ENCODE results near the gene CD80. TPM values are rescaled to one million over a fixed set of nuclear protein-coding genes. Genes with fewer than 3 reads are reported as not detected.

The CD80 gene
- total and polyA plus RNA-seq, 2 of the 8 experiments (the other 6 are each of a cell fraction or from before 2014, with no cell fraction given), result 0.11 TPM; not detected in 1

GRCh38 chr3:119599558-119600174, 40.3 kb upstream of the CD80 start:
- DNase-seq (ENCODE audit: low read depth in 1 of 2, low spot score in 2 of 2) (no peak), FAIRE-seq (no peak)
- WGBS, 2 experiments (ENCODE audit: extremely low coverage in 1 of 2, insufficient coverage in 1 of 2, insufficient read length in 1 of 2, insufficient replicate concordance in 2 of 2, low coverage in 1 of 2, low lambda C conversion rate in 2 of 2, missing lambda C conversion rate in 1 of 2), result 89% methylated on average over 6 of the region's 6 CpGs; no CpG with 5 or more reads in 1 of the 2 experiments
- Histone ChIP-seq H2BK120ac (replicated peaks; ENCODE audit: low read depth, low read length) (no peak overlapping the region), H3K27me3 (replicated peaks in 1 of 4; ENCODE audit: control insufficient read depth in 3 of 4, extremely low read depth in 1 of 4, insufficient read depth in 3 of 4, low read length in 3 of 4) (no peaks in the 10 kb centered on the region), H3K4me2 (ENCODE audit: insufficient read depth in 1 of 2, low read depth in 2 of 2, low read length in 2 of 2) (no peak overlapping the region), H3K36me3 (ENCODE audit: control insufficient read depth in 2 of 4, insufficient read depth in 4 of 4, low read length in 3 of 4) (no peaks in the 10 kb centered on the region), H4K5ac (ENCODE audit: insufficient read length, low read depth, low read length) (no peak overlapping the region), H3K79me1 (ENCODE audit: low read depth, low read length) (no peaks in the 10 kb centered on the region), H3K27ac (ENCODE audit: low read depth, low read length) (no peak overlapping the region), H4K91ac (replicated peaks; ENCODE audit: insufficient read length, low read length) (no peak overlapping the region), H4K20me1 (replicated peaks in 1 of 2; ENCODE audit: control insufficient read depth in 1 of 2, insufficient read depth in 2 of 2, low read length in 2 of 2) (no peaks in the 10 kb centered on the region), H4K8ac (ENCODE audit: extremely low read depth, insufficient read depth, low read length) (no peak overlapping the region), H3K23me2 (ENCODE audit: low read depth, low read length) (no peaks in the 10 kb centered on the region; the same call in 1 of the 2 replicates), H2BK20ac (ENCODE audit: low read length) (no peak overlapping the region), H2BK5ac (ENCODE audit: low read depth, low read length) (no peak overlapping the region), H2BK12ac (ENCODE audit: low read depth, low read length) (no peak overlapping the region), H3K23ac (ENCODE audit: insufficient read length) (no peak overlapping the region), H3K18ac (ENCODE audit: extremely low read depth, low read length) (no peak overlapping the region), H3K9me3 (ENCODE audit: insufficient read depth in 2 of 2, low read depth in 1 of 2, low read length in 1 of 2) (no peaks in the 10 kb centered on the region), H3K4ac (replicated peaks; ENCODE audit: insufficient read length, low read depth, low read length) (no peak overlapping the region), H3K9ac (replicated peaks in 1 of 4; ENCODE audit: extremely low read depth in 1 of 4, low read depth in 3 of 4, low read length in 3 of 4) (no peak overlapping the region), H3K4me3 (ENCODE audit: extremely low read depth in 1 of 4, insufficient read depth in 2 of 4, low read depth in 3 of 4, low read length in 4 of 4) (no peak overlapping the region), H3K14ac (ENCODE audit: insufficient read length) (no peak overlapping the region), H3K4me1 (replicated peaks in 1 of 4; ENCODE audit: control insufficient read depth in 3 of 4, insufficient read depth in 4 of 4, low read length in 3 of 4) (peaks cover 0 to 3% (median 0%) of the 10 kb centered on the region in 4 experiments; a peak in 3 of 7 replicates), H2BK15ac (ENCODE audit: low read length) (no peak overlapping the region), H2AK5ac (ENCODE audit: low read depth, low read length) (no peak overlapping the region), H3K56ac (replicated peaks; ENCODE audit: insufficient read length, low read depth, low read length) (no peak overlapping the region), H3K79me2 (ENCODE audit: control insufficient read depth in 1 of 2, insufficient read depth in 2 of 2, low read length in 2 of 2) (no peaks in the 10 kb centered on the region), H2AFZ (ENCODE audit: low read length) (no peak overlapping the region)
- ChIA-PET CTCF (ENCODE audit: partially characterized antibody) (interaction anchor here (0.9 to 4.9 kb wide), 17 partner anchors 8 to 817 kb away, joined by 3 to 32 read pairs (median 9); no protein-coding TSS in a partner anchor), POLR2A (ENCODE audit: partially characterized antibody) (interaction anchor here (1.2 to 1.7 kb wide), 5 partner anchors 9 to 251 kb away, joined by 3 to 4 read pairs (median 4); no protein-coding TSS in a partner anchor)
- TF ChIP-seq TAF7 (optimal IDR thresholded peaks at IDR 0.05; ENCODE audit: borderline replicate concordance, low read depth, low read length) (no peak), SAP30 (IDR thresholded peaks at IDR 0.05; ENCODE audit: insufficient read depth, insufficient replicate concordance, low read length) (no peak), BRCA1 (IDR thresholded peaks at IDR 0.05; ENCODE audit: low read depth, low read length) (no peak), USF2 (IDR thresholded peaks at IDR 0.05; ENCODE audit: low read length) (no peak)
- TF ChIP-seq, protein P1, sequence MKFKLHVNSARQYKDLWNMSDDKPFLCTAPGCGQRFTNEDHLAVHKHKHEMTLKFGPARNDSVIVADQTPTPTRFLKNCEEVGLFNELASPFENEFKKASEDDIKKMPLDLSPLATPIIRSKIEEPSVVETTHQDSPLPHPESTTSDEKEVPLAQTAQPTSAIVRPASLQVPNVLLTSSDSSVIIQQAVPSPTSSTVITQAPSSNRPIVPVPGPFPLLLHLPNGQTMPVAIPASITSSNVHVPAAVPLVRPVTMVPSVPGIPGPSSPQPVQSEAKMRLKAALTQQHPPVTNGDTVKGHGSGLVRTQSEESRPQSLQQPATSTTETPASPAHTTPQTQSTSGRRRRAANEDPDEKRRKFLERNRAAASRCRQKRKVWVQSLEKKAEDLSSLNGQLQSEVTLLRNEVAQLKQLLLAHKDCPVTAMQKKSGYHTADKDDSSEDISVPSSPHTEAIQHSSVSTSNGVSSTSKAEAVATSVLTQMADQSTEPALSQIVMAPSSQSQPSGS (IDR thresholded peaks at IDR 0.05; ENCODE audit: low read length), result no peak
